Kidney glomerular epithelial cell (primary cell): ENCODE data around the gene DAB1.

ENCODE experiments used
- DNase-seq: peaks from one replicate; lab custom pipeline; 2025; lab: John Stamatoyannopoulos, UW

DAB1 gene

GRCh38 chr1:57423656-57424211 lies at the start of gene DAB1:
Gene DAB1, minus strand, starts transcription at chr1:57424060. Its CDS starts 133,030 bp downstream, at chr1:57291030.
- DNase-seq, result no peak

DNA sequence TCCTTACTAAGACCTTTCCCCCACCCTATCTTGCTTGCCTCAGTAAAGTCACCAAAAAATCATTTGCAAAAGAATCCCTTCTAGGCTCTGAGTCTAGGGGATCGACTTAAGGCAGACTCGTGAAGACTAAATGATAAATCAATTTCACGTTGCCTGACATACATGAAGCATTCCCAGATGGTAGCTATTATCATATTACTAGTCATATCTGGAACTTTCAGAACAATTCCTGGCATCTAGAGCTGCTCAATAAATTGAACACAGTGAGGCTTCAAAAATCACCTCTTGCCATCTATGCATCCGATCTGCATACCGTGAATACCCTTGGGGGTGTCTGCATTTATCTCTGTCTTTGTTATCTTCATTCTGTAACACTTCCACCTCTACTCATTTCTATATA lies 49.6 kb upstream of the DAB1 start:
- no peak for DNase-seq

DNA sequence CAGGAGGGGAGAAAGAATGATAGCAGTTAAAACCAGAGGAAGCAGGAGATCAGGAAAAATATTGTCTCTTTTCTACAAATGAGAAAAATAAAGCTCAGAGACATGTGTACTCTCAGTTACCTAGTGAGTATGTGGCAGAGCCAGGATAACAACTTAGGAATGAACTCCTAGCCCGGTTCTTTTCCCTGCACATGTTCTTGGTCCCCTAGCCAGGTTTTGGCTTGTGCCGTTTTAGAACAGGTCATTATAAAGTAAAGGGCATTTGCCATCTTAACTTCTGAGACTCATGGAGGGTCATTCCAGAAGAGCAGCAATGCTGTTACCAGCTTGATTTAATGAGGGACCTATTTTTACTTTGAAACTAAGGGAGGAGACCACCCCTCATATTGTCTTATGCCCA lies 48.1 kb upstream of the DAB1 start:
- DNase-seq, result no peak

DNA sequence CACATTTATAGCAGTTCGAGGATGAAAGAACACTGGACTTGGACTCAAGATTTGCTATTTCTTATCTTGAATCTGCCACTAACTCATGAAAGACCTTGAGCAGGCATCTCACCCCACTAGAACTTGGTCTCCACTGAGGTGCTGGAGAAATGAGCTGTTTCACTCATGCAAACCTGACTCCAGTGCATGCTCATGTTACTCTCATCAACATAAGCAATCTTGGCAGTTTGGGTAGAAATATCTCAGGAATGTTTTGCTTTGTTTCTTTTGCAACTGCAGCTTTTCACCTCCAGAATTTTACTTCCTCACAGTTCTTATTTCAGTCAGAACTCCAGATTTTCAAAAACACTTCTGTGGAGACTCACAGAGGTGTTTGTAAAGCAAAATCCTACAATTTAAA lies 46.2 kb upstream of the DAB1 start:
- peak; percentile 47 for DNase-seq

GRCh38 chr1:57468641-57469523 lies 45.0 kb upstream of the DAB1 start:
- DNase-seq, result peak; percentile 94

DNA sequence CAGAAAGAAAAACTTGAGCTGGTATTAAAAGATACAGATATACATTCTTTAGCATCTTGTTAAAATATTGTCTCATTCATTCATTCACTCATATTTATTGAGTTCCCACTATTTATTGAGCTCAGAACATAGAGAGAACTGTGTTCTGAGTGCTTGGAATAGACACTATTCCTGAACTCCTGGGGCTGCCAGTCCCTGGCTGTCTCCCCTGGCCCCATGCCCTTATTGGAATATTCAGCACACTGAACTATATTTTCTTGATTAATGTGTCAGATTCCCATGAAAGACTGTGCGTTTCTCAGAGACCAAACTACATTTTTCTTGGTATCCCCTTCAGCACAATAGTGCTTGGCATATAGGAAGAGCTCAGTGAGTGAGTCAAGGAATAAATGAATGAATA lies 44.0 kb upstream of the DAB1 start:
- DNase-seq, result no peak

- DNase-seq, result no peak
Observed at GRCh38 chr1:57464756-57465155, 40.9 kb upstream of the DAB1 start.

DNA sequence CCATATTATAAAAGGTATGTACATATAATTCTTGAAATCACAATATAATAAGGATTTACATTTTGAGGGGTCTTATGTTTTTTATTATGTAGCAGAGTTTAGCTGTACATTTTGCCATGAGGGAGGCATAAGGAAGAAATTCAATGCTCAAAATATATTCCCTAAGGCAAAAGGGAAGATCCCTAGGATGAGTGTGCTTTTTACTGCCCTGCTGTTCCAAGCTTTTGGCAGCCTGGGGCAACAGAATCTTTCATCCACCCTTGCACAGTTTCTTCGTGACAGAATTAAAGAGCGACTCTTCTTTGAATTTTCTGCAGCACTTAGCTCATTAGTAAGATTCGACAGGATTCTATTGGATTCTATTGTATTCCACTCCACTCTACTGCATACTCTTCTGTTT lies 39.5 kb upstream of the DAB1 start:
- no peak for DNase-seq

GRCh38 chr1:57461405-57461804 lies 37.5 kb upstream of the DAB1 start:
- no peak for DNase-seq

DNA sequence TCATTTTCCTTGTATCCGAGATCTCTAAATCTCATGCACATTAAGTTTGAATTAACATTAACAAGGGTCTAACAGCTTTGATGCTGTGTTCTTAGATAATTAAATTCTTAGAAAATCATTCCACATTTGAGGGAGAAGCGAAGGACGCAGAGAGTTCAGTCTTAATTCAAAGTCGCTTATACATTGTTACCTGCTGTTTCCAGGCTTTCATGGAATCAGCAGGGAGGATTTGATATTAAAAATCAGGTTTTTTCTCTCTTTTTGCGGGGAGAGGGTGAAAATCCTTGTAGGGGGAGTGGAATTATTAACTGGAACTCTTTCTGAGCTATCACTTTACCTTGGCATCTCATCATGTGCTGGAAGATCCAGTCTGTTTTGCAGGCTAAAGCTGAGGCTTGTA lies 27.7 kb upstream of the DAB1 start:
- DNase-seq, result no peak

GRCh38 chr1:57450981-57451380 lies 27.1 kb upstream of the DAB1 start:
- DNase-seq, result no peak

- no peak for DNase-seq
Observed at GRCh38 chr1:57447551-57447950, 23.7 kb upstream of the DAB1 start.

DNA sequence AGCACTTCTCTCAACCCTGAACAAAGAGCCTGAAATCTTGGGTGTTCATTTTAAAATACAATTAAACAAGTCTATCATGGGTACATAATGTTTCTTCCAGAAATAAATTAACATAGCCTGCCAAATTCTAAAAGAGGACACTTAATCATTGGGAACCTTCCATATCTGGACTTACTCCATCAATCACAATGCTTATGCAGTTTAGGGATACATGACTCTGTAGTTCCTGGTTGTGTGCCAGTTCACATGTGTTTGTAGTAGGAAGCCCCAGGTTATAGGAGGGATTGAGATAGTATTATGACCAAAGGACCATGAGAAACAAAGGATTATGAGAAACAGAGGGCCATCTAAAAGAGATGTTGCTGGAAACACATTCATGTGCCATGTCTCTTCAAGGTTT lies 19.1 kb upstream of the DAB1 start:
- DNase-seq, result no peak

DNA sequence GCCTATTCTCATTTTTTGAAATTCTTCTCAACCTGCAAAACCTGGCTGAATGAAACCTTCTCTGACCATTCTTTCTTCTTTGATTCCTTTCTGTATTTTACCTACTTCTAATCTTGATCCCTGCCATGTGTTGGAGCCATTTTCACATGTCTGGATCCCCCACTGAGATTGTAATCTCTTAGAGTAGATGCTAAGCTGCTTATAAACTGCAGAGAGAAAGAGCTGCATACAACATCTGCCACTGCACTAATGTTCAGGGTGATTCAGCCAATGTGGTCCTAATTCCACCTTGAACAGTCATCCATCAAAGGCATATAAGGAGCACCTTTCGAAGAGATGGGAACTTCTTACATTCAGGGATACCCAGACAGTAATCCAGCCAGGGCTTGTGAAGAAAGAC lies 16.2 kb upstream of the DAB1 start:
- DNase-seq, result no peak

DNA sequence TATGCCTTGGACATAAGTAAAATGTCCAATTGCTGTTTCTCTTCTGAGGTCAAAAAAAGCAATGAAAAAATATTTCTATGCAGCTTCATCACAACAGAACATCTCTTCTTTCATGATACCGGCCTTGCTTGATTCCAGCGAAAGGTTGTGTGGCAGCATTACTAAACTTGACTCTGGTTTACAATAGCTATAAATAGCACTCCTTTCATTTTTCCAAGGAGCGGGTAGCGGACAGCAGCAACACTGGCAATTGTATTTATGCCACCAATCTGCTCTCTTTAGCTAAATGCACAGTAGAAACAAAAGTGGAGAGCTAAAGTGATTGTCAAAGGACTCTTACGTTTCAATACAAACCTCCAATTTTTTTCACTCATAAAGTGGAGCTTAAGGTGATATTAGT lies 7.5 kb upstream of the DAB1 start:
- no peak for DNase-seq

GRCh38 chr1:57424231-57425027 lies 569 bp upstream of the DAB1 start:
- DNase-seq, result peak; percentile 26

GRCh38 chr1:57423135-57423655 lies 665 bp downstream of the DAB1 start:
- DNase-seq, result no peak

GRCh38 chr1:57422271-57423134 lies 1.4 kb downstream of the DAB1 start:
- DNase-seq, result peak; percentile 23

DNA sequence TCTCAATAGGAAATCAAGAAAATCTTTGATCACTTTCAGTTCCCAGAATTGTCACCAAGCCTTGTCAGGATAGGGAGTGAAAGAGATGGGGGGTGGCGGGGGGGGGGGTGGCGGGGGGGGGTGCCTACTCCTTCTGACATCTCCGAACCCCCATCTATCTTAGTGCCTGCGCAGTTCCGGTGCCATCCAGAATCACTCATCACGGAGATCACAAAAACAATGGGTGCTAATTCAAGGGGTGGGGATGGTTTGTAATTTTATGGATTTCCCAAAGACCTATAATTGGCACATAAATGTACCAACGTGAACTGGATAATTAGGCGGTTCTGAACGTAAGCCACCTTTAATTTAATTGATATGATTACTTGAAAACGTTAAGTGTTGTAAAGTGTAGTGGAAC lies 2.1 kb downstream of the DAB1 start:
- DNase-seq, result no peak

DNA sequence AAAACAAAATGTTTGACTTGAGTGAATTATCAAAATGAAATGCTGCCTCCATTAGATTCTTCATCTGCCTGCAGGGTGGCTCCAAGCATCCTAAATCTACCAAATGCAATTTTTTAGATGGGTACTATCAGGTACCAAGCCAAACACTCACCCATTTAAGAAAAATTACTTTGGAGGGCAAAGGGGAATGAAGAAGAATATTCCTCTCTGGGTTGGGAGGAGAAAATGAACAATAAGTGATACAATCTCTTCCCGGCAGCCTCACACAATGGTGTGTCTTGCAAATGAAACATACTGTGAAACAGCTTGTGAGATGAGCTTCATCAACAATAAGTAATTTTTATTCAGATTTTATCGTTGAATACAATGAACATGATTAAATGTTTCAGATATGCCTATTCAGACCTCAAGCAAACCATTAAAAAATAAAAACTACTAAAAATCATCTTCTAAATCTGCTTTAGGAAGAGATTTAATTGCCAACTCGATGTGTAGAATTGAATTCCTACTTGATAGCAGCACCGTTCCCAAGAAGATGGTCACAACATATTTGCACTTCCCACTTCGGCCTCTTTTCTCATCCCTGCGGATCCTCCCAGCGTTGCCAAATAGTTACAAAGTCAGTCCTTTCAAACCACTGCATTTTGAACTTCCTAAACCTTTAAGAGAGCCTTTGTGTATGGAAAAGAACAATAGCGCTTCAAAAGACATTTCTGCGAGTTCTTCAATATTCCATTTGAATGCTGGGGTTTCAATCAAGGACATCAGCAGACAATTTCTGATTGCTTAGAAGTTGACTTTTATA lies 2.7 kb downstream of the DAB1 start:
- DNase-seq, result no peak

GRCh38 chr1:57418971-57419370 lies 4.9 kb downstream of the DAB1 start:
- no peak for DNase-seq
